ENCODE data around the gene HOXA9. TPM values are rescaled to one million over a fixed set of nuclear protein-coding genes. Genes with fewer than 3 reads are reported as not detected.

HOXA9 gene
- total and polyA plus RNA-seq, 10 of the 15 experiments (the other 5 are each of a cell fraction or from before 2014, with no cell fraction given), result not detected

GRCh38 chr7:27150568-27151340 lies 14.6 kb downstream of the HOXA9 start (continued):
- TF ChIP-seq CTCF (IDR thresholded peaks at IDR 0.05 in 2 of 3, conservative IDR thresholded peaks at IDR 0.05 in 1 of 3; ENCODE audit: control insufficient read depth in 2 of 3, extremely low read depth in 1 of 3, insufficient read depth in 1 of 3, low read depth in 3 of 3, low read length in 3 of 3), result peak; percentile 70 to 84 (median 74)
- TF ChIP-seq PML (IDR thresholded peaks at IDR 0.05; ENCODE audit: low read length), result no peak
- TF ChIP-seq RAD21 (IDR thresholded peaks at IDR 0.05; ENCODE audit: insufficient read depth, low read depth, low read length), result peak; percentile 30; the same call in 1 of the 2 replicates
- TF ChIP-seq SUPT20H (IDR thresholded peaks at IDR 0.05; ENCODE audit: borderline replicate concordance, control insufficient read depth, low read depth, low read length), result no peak
- TF ChIP-seq ZBTB33 (IDR thresholded peaks at IDR 0.05), result no peak
- no peak for TF ChIP-seq MTA3 (IDR thresholded peaks at IDR 0.05; ENCODE audit: borderline replicate concordance, low read length)
- no peak for TF ChIP-seq ZBTB4 (CRISPR knock-in tag; IDR thresholded peaks at IDR 0.05)
- TF ChIP-seq TCF7 (IDR thresholded peaks at IDR 0.05; ENCODE audit: borderline replicate concordance), result no peak
- no peak for TF ChIP-seq RBBP5 (conservative IDR thresholded peaks at IDR 0.05)
- no peak for TF ChIP-seq ZNF592 (IDR thresholded peaks at IDR 0.05)
- TF ChIP-seq NBN (IDR thresholded peaks at IDR 0.05), result 0 out of 2 replicates have a peak, but pooled peaks have one; percentile 33
- TF ChIP-seq CBX3 (IDR thresholded peaks at IDR 0.05; ENCODE audit: borderline replicate concordance, low read depth), result no peak

All from GM12878 (cell line).